CD1c-positive myeloid dendritic cell (primary cell): Measurements from ENCODE around the gene HSPB9.
A peak's percentile ranks its signal among the peaks of the same experiment; 100 is the strongest.
"Not testable (repeated sequence)": the region's sequence is repeated elsewhere in the genome, so short reads cannot be mapped to it uniquely, and the experiment has no call there.

Experiments
- DNase-seq: peaks from one replicate; pipeline ENCODE4 v3.0.0-alpha.2; 2016; ENCODE audit errors: extremely low spot score

HSPB9 gene

GRCh38 chr17:42143138-42143537, 20.5 kb downstream of the HSPB9 start:
- DNase-seq: not testable (repeated sequence)

- no peak for DNase-seq
These were observed 24.5 kb downstream of the HSPB9 start for GRCh38 chr17:42146911-42147607.

- DNase-seq: peak; percentile 61
These were observed 31.5 kb downstream of the HSPB9 start for GRCh38 chr17:42153919-42154742.

- DNase-seq: no peak
These were observed 33.0 kb downstream of the HSPB9 start for GRCh38 chr17:42155614-42156045.

GRCh38 chr17:42159796-42160530, 37.4 kb downstream of the HSPB9 start:
- no peak for DNase-seq

- DNase-seq: no peak
These were observed 37.9 kb downstream of the HSPB9 start for GRCh38 chr17:42160531-42160910.

- DNase-seq: peak; percentile 25
These were observed 40.5 kb downstream of the HSPB9 start for GRCh38 chr17:42163113-42163512.

- DNase-seq: no peak
These were observed 41.2 kb downstream of the HSPB9 start for GRCh38 chr17:42163696-42164407.

GRCh38 chr17:42165751-42166150, 43.1 kb downstream of the HSPB9 start:
- DNase-seq: no peak

GRCh38 chr17:42166196-42166763, 43.7 kb downstream of the HSPB9 start:
- no peak for DNase-seq

GRCh38 chr17:42167807-42168206, 45.2 kb downstream of the HSPB9 start:
- DNase-seq: peak; percentile 70

- DNase-seq: no peak
These were observed 46.7 kb downstream of the HSPB9 start for GRCh38 chr17:42169351-42169750.

GRCh38 chr17:42171831-42172230, 49.2 kb downstream of the HSPB9 start:
- no peak for DNase-seq
